Stimulated activated CD4-positive, alpha-beta T cell treated with anti-CD3 and anti-CD28 coated beads, Interleukin-4, amount 100 ng/mL, for 48 hours (primary cell): ENCODE data around the gene GOLGA6L10.
"Not testable (repeated sequence)": the region's sequence is repeated elsewhere in the genome, so short reads cannot be mapped to it uniquely, and the experiment has no call there.

Experiments used
- DNase-seq, 2 donors: peaks; one replicate each; pipeline ENCODE4 v3.0.0-alpha.2; 2020; ENCODE audit warnings: low read depth in 2 of 2

The GOLGA6L10 gene

GRCh38 chr15:82300326-82300725 lies 48.9 kb downstream of the GOLGA6L10 start:
- DNase-seq: not testable (repeated sequence)

GRCh38 chr15:82299511-82299914 lies 49.8 kb downstream of the GOLGA6L10 start:
- not testable (repeated sequence) for DNase-seq

- peak; percentile 28 to 42 for DNase-seq
Measured at GRCh38 chr15:82298520-82298919, 50.8 kb downstream of the GOLGA6L10 start.

- no peak for DNase-seq
Measured at GRCh38 chr15:82298032-82298431, 51.2 kb downstream of the GOLGA6L10 start.

GRCh38 chr15:82297546-82297945 lies 51.7 kb downstream of the GOLGA6L10 start:
- no peak for DNase-seq

- no peak for DNase-seq
Measured at GRCh38 chr15:82294061-82294690, 55.1 kb downstream of the GOLGA6L10 start.

- DNase-seq: no peak
Measured at GRCh38 chr15:82292271-82292670, 57.0 kb downstream of the GOLGA6L10 start.
